Renal cortex interstitium (tissue), 11 donors: ENCODE data around the gene TRPV2. TPM values are rescaled to one million over a fixed set of nuclear protein-coding genes. Genes with fewer than 3 reads are reported as not detected.
"Not testable (repeated sequence)": the region's sequence is repeated elsewhere in the genome, so short reads cannot be mapped to it uniquely, and the experiment has no call there.

Experiments used
- DNase-seq, 11 donors: peaks; one replicate each; pipeline ENCODE4 v3.0.0-alpha.2; 2013; ENCODE audit warnings: low read depth in 9 of 11, low spot score in 4 of 11; ENCODE audit errors: extremely low read depth in 1 of 11
- polyA plus RNA-seq, 3 donors: library from polyadenylated mRNA; unstranded; fragments of 120-200 nt; gene quantifications; one replicate each; pipeline ENCODE4 v1.2.1, GENCODE V29; 2013; ENCODE audit not compliant: insufficient read length in 3 of 3

Gene TRPV2
- polyA plus RNA-seq, 3 donors, result 1.8 to 3.8 (median 2.6) TPM

DNA sequence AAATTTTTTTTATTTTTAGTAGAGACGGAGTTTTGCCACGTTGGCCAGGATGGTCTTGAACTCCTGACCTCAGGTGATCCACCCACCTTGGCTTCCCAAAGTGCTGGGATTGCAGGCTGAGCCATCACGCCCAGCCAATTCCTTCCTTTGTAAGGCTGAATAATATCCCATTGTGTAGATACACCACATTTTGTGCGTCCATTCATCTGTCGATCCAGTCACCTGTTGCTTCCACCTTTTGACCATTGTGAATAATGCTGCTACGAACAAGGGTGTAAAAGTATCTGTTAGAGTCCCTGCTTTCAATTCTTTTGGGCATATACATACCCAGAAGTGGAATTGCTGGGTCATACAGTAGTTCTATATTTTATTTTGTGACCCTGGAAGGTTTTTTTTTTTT lies 15.3 kb downstream of the TRPV2 start:
- DNase-seq, result no peak

DNA sequence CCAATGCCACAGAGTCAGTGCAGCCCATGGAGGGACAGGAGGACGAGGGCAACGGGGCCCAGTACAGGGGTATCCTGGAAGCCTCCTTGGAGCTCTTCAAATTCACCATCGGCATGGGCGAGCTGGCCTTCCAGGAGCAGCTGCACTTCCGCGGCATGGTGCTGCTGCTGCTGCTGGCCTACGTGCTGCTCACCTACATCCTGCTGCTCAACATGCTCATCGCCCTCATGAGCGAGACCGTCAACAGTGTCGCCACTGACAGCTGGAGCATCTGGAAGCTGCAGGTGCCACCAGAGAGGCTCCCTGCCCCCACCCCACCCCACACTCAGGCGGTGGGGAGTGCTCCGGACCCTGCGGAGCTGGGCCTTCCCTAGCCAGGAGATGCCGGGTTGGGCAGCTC lies 16.6 kb downstream of the TRPV2 start:
- DNase-seq, result no peak

DNA sequence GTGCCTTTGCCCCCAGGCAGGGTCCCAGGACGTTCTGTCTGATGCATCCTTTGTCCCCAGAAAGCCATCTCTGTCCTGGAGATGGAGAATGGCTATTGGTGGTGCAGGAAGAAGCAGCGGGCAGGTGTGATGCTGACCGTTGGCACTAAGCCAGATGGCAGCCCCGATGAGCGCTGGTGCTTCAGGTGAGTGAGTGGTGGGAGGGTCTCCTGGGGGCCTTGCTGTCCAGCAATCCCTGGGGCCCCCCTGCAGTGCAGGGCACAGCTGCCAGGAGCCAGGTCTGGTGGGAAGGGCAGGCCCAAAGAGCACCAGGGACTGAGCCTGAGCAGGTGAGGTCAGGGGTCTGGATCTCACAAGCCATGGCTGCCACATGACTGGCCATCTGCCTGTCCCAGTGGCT lies 18.1 kb downstream of the TRPV2 start:
- no peak for DNase-seq

DNA sequence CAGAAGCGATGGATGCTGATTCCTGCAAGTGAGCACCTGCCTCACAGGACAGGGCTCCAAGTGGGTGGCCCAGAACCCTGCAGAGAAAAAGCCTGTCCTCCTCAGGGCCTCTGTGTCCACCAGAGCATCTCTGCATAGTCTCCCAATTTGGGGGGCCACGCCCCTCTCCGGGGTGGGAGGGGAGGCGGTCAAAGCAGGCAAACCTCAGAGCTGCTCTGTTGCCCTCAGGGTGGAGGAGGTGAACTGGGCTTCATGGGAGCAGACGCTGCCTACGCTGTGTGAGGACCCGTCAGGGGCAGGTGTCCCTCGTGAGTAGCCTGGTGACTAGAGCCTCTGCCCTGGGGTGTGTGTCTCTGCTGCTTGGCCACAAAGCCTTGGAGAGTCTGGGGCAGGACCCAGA lies 19.3 kb downstream of the TRPV2 start:
- DNase-seq, result no peak

DNA sequence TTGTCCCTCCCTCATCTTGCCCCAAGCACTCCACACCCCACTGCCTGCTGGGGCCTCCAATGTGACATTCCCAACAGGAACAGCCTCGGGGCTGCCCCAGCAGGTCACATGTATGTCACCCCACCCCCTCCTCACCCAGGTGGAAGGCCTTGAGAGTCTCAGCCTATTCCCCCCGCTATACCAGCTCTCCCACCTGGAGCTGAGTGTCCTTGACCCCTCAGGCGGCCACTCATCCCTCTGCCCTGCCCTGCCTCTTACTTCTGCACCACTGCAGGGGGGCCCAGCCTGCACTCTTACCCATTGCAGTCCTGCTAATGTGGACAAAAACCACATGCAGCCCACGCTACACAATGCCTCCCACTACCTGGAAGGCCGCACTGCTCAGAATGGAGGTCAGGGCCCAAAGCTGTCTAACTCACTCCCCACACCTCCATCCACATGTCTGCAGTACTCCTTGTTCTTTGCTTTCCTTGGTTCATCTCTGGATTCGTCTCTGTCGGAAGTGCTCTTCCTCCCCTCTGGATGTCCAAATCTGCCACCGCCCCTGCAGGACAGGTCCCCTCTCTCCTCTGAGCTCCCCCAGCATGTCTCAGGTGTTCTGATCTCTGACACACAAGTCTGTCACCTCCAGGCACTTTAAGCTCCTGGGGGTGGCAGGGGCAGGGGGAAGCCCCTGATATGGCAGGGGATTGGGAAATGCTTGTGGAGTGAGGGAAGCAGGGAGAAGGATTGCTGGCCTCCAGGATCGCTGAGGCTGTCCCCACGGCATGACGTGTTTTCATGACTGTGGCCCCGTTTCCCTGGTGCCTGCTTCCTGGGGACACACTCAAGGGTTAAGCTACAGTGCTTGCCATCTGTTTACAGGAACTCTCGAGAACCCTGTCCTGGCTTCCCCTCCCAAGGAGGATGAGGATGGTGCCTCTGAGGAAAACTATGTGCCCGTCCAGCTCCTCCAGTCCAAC lies 20.8 kb downstream of the TRPV2 start:
- no peak for DNase-seq

DNA sequence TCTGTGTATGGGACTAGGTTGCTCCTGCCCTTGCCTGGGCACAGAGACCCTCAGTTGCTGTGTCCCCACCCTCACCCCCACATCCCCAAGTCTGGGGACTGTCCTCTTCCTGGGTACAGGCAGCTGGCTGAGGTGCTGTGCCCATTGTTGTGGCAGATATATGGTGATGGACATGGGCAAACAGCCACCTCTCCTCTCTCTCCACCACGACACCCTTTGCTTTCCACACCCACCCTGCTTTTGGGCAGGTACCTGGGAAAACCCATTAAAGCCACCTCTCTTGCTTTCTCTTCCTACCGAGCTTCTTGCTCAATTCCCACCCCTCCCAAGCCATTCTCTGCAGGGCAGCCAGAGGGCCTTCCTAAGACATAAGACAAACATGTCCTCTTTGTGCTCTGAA lies 21.7 kb downstream of the TRPV2 start:
- no peak for DNase-seq

DNA sequence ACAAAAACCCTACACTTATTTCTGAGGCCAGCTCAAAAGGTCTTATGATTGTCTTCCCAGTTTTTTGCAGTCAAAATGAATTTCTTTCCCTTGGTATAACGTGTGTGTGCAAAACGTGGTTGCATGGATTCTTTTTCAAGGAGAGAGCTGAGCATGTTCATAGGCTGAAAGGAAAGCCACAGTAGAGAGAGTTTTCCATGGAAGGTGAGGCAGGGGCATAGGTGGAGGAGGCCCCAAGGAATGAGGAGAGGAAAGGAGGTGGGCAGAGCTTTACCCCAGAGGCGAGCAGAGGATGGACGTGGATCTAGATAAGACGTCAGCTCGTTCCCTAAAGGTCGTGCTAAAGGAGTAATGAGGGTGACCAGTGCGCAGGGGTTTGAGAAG lies 22.8 kb downstream of the TRPV2 start:
- DNase-seq, result no peak

DNA sequence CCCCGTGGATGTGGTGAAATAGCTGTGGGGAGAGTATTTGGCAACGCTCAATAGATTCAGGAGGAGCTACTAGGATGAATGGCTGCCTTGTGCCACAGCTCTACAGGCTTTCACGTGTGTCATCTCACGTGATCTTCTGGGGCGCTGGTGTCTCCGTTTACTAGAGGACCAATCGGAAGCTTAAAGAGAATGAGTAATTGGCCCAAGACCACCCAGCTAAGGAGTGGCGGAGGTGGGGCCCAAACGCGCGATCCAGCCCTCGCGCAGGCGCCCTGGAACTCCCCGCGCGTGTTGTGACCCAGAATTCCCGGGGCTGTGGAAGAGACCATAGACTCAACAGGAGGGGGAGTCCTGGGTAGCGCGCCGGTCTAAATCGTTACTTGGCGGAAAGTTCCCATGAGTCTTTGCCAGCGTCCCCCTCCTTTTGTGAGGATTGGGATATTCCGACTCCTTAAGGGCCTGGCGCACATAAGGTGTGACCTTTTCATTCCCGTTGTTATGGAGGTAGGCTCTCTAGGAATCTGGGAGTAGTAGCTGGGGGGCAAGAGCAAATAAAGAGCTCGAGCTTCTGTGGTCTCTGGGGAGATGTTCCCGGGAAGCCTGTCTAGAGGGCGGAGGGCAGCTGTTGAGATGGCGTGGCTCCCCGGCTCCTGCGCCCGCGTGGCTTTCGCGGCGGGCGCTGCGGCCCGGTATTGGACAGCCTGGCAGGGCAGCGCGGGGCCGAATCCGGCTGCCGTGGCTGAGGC lies 23.4 kb downstream of the TRPV2 start:
- DNase-seq, result peak; percentile 95 to 99 (median 98)

DNA sequence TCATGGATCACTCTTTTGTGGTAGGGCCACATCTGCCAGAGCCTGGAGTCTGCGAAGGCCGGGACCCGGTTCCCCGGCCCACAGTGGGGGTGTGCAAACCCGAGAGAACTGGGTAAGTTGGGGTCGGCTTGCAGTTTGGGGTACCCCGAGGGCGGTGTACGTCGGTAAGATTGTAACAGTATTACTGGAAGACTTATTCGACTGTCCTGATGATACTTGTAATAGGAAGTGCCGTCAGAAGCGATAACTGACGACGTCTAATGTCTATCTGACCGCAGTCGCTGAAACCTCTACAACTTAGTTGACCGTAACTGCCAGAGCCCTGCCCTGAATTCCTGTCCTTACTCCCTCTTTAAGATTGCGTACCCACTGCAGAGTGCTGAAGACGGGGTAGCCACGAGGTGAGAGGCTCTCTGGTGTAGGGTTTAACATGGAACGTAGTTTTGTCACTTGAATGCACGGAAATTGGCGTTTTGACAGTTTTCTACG lies 24.0 kb downstream of the TRPV2 start:
- no peak for DNase-seq

DNA sequence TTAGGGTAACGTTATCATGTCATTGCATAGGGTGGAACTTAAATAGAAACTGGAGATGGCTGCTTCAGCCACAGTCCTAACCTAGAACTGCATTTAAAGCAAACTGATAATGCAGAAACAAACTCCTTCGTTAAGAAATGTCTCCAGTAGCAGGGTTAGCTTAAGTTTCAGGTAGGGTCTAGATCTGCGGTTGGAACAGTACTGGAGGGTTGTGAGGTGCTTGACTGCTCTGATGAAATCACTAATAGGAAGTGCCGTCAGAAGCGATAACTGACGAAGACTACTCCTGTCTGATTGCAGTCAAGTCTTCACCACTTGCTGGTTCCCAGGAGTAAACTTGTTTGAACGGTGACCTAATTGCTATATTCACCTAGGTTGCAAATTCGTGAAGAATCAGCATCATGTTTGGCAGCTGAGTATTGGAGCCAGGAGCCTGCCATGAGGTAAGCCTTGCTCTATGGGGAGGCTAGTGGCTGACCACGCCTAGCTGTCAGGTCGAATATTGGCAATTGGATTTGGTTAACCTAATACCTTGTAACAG lies 24.5 kb downstream of the TRPV2 start:
- no peak for DNase-seq

DNA sequence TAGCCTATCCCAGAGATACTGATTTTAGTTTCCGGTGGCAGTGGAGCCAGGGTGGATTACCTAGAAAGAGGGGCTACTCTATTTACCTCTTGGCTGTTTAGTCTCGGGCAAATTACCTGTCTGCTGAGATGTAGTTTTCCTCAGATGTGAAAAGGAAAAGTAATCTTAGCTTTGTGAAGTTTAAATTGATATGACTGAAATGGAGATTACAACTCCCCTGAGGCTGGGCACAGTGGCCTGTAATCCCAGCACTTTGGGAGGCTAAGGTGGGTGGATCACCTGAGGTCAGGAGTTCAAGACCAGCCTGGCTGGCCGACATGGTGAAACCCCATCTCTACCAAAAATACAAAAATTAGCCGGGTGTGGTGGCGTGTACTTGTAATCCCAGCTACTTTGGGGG lies 25.0 kb downstream of the TRPV2 start:
- DNase-seq, result not testable (repeated sequence)

DNA sequence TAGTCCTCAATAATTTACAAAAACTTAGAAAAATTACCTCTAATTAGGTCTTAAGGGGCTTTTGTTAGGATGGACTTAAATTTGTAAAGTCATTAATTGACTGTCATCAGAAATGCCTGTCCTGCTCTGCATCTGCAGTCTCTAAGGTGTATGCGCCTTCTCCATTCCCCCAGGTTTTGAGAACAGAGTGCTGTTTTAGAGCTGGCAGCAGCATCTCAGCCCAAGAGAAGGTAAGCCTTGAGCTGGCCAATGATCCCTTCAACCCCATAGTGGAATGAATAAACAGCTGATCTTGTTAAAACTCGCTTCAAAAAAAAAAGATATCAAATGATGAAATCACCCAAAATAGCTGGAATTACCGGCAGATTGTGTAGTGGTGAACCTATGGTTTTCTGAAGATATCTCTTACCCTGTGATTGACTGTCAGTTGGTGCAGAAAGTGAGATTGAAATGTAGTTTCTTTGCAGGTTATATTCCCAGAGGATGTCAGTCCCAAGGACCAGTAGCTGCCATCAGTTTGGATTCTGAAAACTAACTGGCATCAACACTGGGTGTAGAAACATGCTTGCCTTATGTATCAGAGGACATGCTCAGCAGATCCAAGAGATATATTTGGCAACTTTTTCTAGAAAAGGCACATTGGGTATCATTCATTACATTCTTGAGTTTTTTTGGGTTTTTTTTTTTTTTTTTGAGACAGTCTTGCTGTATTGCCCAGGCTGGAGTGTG lies 25.7 kb downstream of the TRPV2 start:
- DNase-seq, result no peak

DNA sequence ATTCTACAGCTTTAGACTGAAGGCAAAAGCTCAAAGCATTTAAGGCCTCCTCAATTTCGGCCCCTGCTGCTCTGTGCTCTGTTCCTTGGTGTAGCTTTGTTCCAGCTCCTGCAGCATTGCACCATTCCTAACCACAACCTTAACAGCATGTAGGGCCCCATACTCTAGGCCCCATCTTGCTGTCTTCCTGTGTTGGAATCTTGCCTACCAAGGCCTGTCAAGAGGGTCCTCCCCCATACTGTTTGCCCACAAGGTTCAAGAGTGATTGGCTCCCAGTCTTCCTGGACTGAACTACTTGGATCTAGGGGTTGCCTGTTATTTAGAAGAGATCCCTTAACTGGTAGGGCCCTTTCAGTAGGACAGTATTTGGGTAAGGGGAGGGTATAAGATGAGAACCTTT lies 26.8 kb downstream of the TRPV2 start:
- no peak for DNase-seq

DNA sequence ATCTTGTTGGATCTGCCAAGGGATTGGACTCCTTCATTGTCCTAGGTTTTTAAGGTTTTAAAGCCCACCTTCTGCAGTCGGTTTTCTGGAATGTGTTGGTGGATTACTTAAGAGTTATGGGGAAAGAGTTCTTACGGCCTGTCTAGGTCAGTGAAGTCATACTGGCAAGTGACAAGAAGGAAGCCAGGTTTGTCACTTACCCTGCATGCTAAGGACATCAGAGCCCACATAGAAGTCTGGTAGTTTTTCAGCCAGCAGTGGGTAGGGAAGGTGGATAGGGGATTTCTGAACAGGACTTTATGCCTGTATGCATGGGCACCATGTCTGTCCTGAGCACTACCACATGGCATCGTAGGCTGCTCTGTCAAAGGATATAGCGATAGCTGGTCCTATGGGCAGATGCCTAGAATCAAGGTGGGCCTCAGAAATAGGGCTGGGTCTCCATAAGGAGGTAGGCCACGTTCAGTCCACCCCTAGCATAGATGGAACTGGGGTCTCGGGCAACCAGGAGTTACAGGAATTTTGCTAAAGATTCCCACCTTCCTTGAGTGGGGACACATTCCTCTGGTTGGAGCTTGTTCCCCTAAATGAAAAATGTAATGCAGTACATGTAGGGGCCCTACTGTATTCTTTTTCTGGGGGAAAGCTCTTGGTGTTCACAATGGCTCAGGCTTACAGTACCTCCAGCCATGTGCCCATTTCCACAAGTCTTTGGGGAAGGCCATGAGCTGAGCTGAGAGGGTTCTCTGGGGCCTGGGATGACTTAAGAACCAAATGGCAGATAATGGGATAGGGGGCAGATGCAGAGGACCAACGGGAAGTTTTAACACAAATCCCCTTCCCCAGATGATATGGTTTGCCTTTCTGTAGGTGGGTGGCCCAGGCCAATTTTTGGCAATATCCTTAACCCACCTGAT lies 27.5 kb downstream of the TRPV2 start:
- no peak for DNase-seq

DNA sequence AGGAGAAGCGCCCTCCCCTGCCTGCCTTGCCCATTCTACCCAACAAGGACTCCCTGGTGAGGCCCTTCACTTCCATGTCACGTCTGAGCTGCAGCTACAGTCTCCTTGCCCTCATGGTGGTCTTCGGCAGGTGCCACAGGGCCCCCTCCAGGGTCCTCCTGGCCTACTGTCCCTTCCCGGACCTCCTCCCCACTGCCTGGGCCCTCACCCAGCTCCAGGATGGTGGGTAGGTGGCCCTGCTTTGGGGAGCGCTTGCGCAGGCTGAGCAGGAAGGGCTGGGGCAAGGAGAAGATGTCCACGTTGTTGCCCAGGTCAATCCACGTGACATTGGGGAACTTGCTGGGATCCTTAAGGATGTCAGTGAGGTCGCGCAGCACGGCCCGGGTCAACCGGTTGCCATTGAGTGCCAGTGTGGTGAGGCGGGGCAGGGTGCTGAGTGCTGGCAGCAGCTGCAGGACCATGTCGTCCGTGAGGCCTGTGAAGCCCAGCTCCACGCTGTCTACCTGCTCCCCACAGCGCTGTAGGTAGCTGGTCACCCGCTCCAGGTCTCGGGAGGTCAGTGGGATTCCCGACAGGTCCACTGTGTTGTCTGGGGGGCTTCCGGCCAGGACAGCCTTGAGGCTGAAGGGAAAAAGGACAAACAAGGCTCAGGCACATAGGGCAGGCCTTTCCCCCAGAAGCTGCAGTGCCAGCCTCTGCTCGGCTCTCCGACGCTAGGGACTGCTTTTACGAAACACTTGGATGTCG lies 28.3 kb downstream of the TRPV2 start:
- DNase-seq, result no peak

DNA sequence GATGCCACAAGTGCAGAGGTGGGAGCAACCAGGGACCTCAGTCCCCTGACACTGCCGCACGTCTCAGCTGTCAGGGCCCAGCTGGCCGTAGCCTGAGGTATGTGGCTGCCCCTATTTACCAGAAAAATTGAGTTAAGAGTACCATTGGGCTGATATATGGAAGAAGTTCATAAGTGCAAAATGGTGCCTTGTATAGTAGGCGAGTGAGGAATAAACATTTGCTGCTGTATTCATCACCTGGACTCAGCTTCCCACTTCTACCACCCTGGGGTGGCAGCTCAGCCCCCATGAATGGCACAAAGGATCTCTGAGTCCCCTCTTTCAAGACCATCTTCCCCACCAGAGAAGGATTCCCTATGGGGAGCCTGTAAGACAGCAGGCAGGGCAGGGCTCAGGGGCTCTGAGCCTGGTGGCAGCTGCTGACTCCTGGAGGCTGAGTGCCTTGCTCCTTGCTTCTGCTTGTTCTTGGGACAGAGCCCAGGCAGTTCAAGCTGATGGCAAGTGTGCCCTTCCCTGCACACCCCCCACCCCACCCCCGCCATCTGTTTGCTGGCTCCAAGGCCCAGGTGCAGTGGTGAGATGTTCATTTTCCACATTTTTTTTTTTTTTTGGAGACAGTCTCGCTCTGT lies 29.0 kb downstream of the TRPV2 start:
- no peak for DNase-seq

DNA sequence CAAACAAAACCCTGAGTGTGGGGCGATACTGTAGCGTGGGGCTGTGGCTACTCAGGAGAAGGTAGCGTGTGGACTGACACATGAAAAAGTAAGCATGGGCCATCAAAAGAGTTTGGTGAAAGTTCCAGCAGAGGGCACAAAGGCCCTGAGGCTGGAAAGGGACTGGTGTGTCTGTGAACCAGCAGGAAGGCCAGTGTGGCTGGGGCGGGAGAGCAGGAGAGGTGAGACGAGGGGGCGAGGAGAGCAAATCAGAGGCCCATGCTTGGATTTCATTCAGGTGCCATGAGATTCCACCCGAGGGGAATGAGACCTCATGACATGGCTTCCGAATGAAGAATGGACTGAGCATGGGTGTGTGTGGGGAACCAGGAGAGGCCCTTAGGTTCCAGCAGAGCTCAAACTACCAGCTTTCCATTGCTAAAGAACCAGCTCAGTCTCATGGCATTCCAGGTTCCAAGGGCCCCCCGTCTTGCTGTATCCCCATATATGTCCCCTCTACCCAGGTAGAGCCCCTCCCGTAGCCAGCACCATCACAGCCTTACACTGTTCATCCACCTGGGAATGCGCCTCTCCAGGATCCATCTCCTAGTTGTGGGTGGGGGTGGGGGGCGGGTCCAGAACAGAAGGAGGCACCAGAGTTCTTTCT lies 31.1 kb downstream of the TRPV2 start:
- DNase-seq, result no peak
